ENCODE data around the gene GLS2.
A peak's percentile ranks its signal among the peaks of the same experiment; 100 is the strongest.
"Not testable (repeated sequence)": the region's sequence is repeated elsewhere in the genome, so short reads cannot be mapped to it uniquely, and the experiment has no call there.

Gene GLS2

GRCh38 chr12:56488041-56488955 lies at the start of gene GLS2:
GLS2 (minus strand) TSS chr12:56488161; CDS start chr12:56488118, 43 bp downstream.
- DNase-seq (ENCODE audit: low read depth in 1 of 2, low spot score in 1 of 2): peak; percentile 42 to 51

- no peak for DNase-seq (ENCODE audit: low read depth in 1 of 2, low spot score in 1 of 2)
Measured at GRCh38 chr12:56537546-56537945, 49.6 kb upstream of the GLS2 start.

GRCh38 chr12:56530390-56531055 lies 42.6 kb upstream of the GLS2 start:
- DNase-seq (ENCODE audit: low read depth in 1 of 2, low spot score in 1 of 2): no peak

- no peak for DNase-seq (ENCODE audit: low read depth in 1 of 2, low spot score in 1 of 2)
Measured at GRCh38 chr12:56529656-56530055, 41.7 kb upstream of the GLS2 start.

- DNase-seq (ENCODE audit: low read depth in 1 of 2, low spot score in 1 of 2): no peak
Measured at GRCh38 chr12:56528846-56529245, 40.9 kb upstream of the GLS2 start.

GRCh38 chr12:56522411-56523193 lies 34.6 kb upstream of the GLS2 start:
- no peak for DNase-seq (ENCODE audit: low read depth in 1 of 2, low spot score in 1 of 2)

GRCh38 chr12:56521590-56522371 lies 33.8 kb upstream of the GLS2 start, which contains the start of gene RBMS2:
RBMS2 (plus strand) TSS chr12:56521820; CDS start chr12:56522024, 204 bp downstream.
- no peak for DNase-seq (ENCODE audit: low read depth in 1 of 2, low spot score in 1 of 2)

- DNase-seq (ENCODE audit: low read depth in 1 of 2, low spot score in 1 of 2): no peak
Measured at GRCh38 chr12:56521209-56521589, 33.2 kb upstream of the GLS2 start.

- DNase-seq (ENCODE audit: low read depth in 1 of 2, low spot score in 1 of 2): no peak
Measured at GRCh38 chr12:56520506-56520905, 32.5 kb upstream of the GLS2 start.

GRCh38 chr12:56520048-56520447 lies 32.1 kb upstream of the GLS2 start:
- DNase-seq (ENCODE audit: low read depth in 1 of 2, low spot score in 1 of 2): no peak

- DNase-seq (ENCODE audit: low read depth in 1 of 2, low spot score in 1 of 2): no peak
Measured at GRCh38 chr12:56518570-56518969, 30.6 kb upstream of the GLS2 start.

- DNase-seq (ENCODE audit: low read depth in 1 of 2, low spot score in 1 of 2): no peak
Measured at GRCh38 chr12:56517854-56518253, 29.9 kb upstream of the GLS2 start.

GRCh38 chr12:56514014-56514318 lies 26.0 kb upstream of the GLS2 start:
- not testable (repeated sequence) for DNase-seq (ENCODE audit: low read depth in 1 of 2, low spot score in 1 of 2)

GRCh38 chr12:56510786-56511185 lies 22.8 kb upstream of the GLS2 start:
- DNase-seq (ENCODE audit: low read depth in 1 of 2, low spot score in 1 of 2): no peak

- not testable (repeated sequence) for DNase-seq (ENCODE audit: low read depth in 1 of 2, low spot score in 1 of 2)
Measured at GRCh38 chr12:56499879-56500278, 11.9 kb upstream of the GLS2 start.

GRCh38 chr12:56499452-56499851 lies 11.5 kb upstream of the GLS2 start:
- DNase-seq (ENCODE audit: low read depth in 1 of 2, low spot score in 1 of 2): not testable (repeated sequence)

GRCh38 chr12:56498126-56498902 lies 10.4 kb upstream of the GLS2 start:
- not testable (repeated sequence) for DNase-seq (ENCODE audit: low read depth in 1 of 2, low spot score in 1 of 2)

- DNase-seq (ENCODE audit: low read depth in 1 of 2, low spot score in 1 of 2): peak in 1 of 2 donors; percentile 42
Measured at GRCh38 chr12:56496704-56497103, 8.7 kb upstream of the GLS2 start.

GRCh38 chr12:56494481-56494880 lies 6.5 kb upstream of the GLS2 start:
- not testable (repeated sequence) for DNase-seq (ENCODE audit: low read depth in 1 of 2, low spot score in 1 of 2)

- not testable (repeated sequence) for DNase-seq (ENCODE audit: low read depth in 1 of 2, low spot score in 1 of 2)
Measured at GRCh38 chr12:56494106-56494415, 6.1 kb upstream of the GLS2 start.

Measured in stimulated activated CD4-positive, alpha-beta T cell treated with anti-CD3 and anti-CD28 coated beads, Interleukin-15, amount 100 ng/mL, for 1 hour (primary cell).